Stimulated activated CD4-positive, alpha-beta T cell treated with anti-CD3 and anti-CD28 coated beads, Interleukin-2, amount 100 ng/mL, for 24 hours (primary cell): Measurements from ENCODE around the gene DPY30.
"Not testable (repeated sequence)": the region's sequence is repeated elsewhere in the genome, so short reads cannot be mapped to it uniquely, and the experiment has no call there.

Experiments
- DNase-seq, 2 donors: peaks; one replicate each; pipeline ENCODE4 v3.0.0-alpha.2; 2020

DPY30 gene

DNA sequence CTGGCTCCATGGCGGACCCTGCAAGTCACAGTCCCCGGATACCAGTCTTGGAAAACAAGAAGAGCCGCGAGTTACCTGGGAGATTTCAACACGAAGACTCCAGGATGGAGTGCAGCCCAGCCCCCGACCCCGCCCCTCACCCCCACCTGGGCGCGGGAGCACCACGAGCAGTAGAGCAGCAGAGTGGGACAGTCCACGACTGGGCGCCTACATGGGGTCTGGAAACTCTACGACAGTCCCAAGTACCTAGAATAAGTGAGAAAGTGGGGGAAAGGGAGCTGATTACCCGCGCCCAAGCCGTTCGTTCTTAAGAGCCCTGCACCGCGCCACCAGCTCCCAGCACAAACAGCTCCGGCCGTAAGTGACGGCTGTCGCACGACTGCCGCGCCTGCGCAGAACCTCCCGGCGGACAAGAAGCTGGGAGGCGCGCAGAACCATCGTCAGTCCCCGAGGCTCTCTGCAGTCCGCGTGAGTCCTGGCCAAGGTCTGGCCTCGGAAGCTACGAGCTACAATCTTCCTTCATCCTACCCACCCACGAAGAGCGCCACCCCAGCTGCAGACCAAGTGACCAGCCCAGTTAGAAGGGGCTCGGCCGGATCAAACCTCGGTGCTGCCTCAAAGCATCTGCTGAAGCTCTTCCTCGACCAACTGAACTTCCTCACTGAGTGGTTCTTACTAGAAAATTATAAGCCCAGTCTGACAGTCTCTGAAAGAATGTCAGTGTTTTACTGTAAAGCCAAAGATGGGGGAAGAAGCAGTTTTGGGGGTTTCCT lies at the start of gene DPY30:
Gene DPY30 (minus strand): TSS at position 359 of the 773 bp plus-strand sequence. CDS start 349 bp downstream, at position 10.
- peak; percentile 88 to 92 for DNase-seq

DNA sequence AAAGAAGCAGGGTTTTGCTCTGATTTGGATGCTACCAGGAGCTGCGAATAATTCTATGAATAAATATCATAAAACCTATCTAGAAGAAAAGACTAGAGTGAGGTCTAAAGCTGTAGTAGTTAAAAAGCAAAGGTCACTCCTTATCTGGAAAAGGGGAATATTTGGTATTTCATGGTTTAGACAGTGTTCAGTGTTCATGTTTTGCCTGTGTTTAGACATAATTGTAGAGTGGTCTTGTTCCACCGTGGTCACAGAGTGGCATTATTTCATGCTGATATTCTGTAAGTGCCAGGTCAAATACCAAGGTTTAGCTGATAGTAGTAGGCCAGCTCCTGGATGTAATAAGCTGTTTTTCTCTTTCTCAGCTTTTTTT lies 34.5 kb upstream of the DPY30 start:
- no peak for DNase-seq

DNA sequence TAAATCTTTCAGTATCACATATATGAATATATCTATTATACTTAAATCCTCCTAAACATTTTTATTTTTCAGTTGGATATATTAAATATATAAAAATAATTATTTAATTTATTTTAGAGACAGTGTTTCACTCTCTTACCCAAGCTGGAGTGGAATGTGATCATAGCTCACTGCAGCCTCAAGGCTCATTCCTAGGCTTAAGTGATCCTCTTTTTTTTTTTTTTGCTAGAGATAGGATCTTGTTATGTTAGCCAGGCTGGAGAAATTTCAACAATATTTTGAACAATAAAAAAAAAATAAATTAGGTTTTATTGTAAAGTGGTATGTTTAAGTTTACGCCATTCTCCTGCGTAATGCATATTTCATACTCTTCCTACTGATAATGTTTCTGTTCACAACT lies 27.9 kb upstream of the DPY30 start:
- no peak for DNase-seq

DNA sequence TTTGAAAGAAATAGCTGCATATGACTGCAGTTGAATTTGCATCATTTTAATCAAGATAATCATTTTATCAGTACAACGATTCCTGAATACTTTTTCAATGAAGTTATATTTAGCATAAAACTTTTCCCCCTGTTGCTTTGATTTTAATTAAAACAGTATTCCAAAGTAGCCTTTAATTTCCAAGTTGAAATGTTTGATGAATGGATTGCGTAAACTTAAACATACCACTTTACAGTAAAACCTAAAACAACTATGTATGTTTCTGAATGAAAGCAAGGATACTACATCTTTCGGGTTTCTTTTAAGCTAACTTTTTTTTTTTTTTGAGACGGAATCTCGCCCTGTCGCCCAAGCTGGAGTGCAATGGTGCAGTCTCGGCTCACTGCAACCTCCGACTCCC lies 25.1 kb upstream of the DPY30 start:
- DNase-seq, result no peak

DNA sequence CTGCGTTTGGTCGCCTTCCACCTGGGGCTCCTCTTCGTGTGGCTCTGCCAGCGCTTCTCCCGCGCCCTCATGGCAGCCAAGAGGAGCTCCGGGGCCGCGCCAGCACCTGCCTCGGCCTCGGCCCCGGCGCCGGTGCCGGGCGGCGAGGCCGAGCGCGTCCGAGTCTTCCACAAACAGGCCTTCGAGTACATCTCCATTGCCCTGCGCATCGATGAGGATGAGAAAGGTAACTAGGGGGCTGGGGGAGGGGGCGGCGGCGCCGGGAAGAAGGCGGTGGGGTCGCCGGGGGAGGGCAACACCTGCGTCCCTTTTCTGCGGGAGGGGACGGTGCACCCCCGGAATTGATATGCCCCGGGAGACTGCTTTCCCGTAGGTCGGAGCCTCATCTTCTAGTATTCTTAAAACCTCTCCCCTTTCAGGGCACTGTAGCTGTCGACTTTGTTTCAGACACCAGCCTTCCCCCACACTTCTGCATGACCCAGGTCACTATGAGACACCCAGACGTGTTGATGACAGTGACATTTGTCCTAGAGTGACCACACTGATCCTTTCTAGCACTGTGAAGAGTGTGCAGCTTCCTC lies 24.5 kb upstream of the DPY30 start:
- DNase-seq, result peak in 1 of 2 donors; percentile 28

DNA sequence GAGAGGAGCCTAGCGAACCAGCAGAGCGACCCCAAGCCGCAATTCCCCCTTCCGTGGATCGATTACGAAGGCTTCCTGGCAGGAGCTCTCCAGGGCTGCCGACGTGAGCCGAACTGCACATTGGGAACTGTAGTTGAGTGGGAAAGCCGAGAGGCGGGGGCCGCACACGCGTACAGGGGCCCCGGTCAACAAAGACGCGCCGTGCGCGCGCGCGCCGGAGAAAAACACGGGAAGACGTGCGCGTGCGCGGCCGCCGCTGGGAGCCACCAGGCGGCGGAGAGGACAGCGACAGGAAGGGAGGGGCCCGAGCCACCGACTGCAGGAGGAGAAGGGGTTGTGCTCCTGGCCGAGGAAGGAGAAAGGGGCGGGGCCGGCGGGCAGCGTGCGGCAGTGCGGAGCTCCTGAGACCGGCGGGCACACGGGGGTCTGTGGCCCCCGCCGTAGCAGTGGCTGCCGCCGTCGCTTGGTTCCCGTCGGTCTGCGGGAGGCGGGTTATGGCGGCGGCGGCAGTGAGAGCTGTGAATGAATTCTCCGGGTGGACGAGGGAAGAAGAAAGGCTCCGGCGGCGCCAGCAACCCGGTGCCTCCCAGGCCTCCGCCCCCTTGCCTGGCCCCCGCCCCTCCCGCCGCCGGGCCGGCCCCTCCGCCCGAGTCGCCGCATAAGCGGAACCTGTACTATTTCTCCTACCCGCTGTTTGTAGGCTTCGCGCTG lies 23.9 kb upstream of the DPY30 start, which contains the start of gene SPAST:
Gene SPAST (plus strand): TSS at position 247 of the 711 bp plus-strand sequence. CDS start 276 bp downstream, at position 523.
- peak; percentile 98 for DNase-seq

DNA sequence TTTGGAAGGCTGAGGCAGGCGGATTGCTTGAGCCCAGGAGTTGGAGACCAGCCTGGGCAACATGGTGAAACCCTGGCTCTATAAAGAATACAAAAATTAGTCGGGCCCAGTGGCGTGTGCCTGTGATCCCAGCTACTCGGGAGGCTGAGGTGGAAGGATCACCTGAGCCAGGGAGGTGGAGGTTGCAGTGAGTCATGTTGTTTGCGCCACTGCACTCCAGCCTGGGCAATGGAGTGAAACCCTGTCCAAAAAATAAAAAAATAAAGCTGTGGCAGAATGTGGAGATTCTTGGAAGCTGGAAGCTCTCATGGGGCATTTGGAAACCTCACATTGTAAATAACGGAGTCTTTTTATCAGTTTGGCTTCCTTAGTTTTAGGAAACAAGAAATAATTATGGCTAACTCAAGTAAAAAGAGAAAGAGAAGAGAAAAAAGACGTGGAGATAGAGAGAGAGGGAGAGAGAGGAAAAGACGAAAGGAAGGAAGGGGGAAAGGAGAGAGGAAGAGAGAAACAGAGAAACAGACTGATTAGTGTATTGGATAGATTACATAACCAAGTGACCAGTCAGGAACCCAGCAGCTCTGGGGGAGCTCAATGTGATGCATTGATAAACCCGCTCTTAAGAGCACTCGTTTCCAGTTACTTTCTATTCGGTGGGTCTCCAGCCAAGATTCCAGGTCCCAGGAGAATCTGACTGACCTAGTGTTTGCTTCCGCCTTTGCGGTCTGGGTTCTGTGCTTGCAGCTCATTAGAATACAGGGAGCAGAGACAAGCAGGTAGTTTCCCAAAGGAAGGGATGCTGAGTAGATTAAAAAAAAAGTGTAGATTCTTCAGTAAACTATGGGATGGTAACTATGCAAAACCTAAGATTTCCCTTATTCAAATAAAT lies 22.6 kb upstream of the DPY30 start:
- DNase-seq, result no peak

DNA sequence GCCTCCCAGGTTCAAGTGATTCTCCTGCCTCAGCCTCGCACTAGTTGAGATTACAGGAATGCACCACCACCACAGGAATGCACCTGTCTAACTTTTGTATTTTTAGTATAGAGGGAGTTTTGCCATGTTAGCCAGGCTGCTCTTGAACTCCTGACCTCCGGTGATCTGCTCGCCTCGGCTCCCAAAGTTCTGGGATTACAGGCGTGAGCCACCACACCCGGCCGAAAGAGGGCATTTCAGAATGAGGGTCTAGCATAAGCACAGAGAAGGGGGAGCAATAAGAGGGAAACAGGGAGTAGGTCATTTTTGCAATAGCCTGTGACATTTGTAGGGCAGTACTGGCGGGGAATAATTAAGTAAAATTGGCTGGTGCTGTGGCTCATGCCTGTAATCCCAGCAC lies 21.8 kb upstream of the DPY30 start:
- no peak for DNase-seq

DNA sequence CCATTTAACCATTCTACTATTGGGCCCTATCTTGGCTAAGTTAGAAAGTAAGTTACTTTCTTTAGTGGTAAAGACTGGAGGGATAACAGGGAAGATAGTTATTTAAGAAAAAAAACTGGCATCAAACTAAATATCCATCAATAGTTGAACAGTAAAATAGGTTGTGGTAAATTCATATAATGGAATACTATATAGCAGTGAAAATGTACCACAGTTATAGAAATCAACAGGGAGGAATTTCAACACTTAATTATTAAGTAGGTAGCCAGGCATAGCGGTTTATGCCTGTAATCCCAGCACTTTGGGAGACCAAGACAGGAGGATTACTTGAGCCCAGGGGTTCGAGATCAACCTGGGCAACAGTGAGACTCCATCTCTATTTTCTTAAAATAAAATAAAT lies 20.7 kb upstream of the DPY30 start:
- DNase-seq, result no peak

DNA sequence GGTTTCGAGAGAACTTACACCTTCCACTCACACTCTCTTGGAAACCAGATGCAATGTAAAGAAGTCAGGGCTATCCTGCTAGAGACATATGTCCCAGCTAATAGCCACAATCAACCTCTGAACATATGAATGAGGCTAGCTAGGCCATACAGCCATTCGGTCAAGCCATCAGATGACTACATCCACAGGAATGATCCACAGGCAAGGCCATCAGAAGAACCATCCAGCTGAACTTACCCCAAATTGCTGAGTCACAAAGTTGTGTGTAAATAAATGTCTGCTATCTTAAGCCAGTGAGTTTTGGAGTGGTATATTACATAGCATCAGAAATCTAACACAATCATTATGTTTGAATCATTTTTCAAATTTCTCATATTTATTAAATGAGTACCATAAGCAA lies 18.5 kb upstream of the DPY30 start:
- DNase-seq, result no peak

DNA sequence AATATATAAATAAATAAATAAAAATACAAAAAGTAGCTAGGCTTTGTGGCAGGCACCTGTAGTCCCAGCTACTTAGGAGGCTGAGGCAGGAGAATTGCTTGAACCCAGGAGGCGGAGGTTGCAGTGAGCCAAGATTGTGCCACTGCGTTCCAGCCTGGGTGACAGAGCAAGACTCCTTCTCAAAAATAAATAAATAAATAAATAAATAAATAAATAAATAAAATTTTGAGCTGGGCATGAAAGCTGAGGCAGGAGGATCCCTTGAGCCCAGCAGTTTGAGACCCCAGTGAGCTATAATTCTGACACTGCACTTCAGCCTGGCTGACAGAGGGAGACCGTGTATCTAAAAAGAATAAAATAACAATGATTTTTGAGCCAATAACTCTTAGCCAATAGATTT lies 15.0 kb upstream of the DPY30 start:
- not testable (repeated sequence) for DNase-seq

DNA sequence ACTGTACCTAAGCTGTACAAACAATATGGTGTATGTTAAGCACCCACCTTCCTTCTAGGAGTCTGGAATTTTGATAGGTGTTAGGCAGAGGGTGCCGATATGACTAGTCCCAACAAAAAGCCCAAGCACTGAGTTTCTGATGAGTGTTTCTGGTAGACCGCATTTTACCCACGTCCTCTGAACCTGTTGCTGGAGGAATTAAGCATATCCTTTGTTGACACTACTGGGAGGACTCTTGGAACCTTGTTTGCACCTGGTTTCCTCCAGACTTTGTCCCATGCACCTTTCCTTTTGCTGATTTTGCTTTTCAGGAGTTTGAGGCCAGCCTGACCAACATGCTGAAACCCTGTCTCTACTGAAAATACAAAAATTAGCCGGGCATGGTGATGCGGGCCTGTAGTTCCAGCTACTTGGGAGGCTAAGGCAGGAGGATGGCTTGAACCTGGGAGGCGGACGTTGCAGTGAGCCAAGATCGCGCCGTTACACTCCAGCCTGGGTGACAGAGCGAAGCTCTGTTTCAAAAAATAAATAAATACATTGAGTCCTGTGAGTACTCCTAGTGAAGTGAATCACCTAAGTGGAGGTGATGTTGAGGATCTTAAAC lies 12.3 kb upstream of the DPY30 start:
- DNase-seq, result no peak

DNA sequence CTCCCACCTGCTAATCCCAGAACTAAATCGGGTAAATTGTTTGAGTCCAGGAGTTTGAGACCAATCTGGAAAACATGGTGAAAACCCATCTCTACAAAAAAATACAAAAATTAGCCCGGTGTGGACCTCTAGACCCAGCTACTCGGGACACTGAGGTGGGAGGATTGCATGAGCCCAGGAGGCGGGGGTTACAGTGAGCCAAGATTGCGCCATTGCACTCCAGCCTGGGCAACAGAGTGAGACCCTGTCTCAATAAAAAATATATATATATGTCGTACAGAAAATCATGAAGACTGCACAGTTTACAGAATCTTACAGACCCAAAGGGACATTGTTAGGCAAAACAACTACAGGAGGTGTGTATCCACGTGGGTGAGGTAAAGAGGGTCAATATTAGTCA lies 4.0 kb upstream of the DPY30 start:
- no peak for DNase-seq

DNA sequence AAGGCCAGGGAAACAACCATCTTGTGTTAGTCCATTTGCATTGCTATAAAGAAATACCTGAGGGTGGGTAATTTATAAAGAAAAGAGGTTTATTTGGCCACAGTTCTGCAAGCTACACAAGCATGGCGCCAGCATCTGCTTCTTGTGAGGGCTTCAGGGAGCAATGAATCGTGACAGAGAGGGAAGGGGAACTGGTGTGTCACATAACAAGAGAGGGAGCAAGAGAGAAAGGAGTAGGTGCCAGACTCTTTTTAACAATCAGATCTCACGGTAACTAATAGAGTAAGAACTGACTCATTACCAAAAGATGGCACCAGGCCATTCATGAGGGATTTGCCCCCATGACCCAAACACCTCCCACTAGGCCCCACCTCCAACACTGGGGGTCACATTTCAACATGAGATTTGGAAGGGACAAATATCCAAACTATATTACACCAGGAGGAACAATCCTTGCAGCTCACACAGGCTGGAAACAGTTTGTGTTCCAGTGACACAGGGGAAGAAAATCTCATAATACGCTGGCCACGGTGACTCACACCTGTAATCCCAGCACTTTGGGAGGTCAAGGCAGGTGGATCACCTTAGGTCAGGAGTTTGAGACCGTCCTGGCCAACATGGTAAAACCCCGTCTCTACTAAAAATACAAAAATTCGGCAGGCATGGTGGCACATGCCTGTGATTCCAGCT lies 5.3 kb downstream of the DPY30 start:
- DNase-seq, result not testable (repeated sequence)

DNA sequence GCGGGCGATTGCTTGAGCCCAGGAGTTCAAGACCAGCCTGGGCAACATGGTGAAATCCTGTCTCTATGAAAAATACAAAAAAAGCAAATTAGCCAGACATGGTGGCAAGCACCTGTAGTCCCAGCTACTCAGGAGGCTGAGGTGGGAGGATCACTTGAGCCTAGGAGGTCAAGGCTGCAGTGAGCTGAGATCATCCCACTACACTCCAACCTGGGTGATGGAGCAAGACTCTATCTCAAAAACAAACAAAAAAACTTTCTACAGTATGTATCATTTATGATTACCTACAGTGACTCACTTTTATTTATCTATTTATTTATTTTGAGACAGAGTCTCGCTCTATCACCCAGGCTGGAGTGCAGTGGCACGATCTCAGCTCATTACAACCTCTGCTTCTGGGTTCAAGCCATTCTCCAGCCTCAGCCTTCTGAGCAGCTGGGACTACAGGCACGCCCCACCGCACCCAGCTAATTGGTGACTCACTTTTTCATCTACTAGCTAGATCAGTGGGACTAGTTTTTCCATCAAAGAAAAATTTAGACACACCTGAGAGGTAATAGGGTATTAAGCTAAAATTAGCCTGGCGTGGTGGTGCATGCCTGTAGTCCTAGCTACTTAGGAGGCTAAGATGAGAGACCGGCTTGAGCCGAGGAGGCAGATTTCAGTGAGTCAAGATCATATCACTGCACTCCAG lies 20.7 kb downstream of the DPY30 start:
- not testable (repeated sequence) for DNase-seq

DNA sequence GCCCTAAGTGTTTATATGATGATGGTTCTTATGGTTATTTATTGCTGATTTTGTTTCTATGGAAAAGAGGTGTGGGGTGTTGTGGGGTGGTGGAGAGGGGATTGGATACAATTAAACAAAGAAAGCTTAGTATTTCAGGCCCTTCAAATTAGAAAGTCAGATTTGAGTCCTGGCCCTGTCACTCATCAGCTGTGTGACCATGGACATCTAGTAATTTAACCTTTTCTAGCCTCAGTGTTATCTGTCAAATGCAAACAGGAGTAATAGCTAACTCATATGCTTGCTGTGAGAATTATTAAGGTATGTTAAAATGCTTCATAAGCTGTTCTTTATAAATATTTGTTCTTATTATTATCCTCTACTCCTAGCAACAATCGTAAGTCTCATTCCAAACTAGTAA lies 26.7 kb downstream of the DPY30 start:
- DNase-seq, result no peak

DNA sequence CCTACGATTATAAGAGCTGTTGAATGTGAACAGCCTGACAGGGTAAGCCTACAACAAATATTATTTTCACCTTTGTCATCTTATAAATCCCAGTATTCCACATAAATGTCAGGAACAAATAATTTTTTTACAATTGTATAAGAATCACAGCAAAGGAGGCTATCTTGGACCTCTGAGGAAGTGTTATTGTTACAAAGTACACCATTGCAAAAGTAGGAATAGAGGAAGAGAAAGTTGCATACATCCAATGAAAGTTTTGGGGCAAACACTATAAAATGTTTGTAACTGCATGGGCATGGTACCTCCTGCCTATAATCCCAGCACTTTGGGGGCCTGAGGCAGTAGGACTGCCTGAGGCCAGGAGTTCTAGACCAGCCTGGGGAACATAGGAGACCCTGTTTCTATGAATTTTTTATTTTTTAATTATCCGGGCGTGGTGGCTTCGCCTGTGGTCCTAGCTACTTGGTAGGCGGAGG lies 28.1 kb downstream of the DPY30 start:
- DNase-seq, result no peak

DNA sequence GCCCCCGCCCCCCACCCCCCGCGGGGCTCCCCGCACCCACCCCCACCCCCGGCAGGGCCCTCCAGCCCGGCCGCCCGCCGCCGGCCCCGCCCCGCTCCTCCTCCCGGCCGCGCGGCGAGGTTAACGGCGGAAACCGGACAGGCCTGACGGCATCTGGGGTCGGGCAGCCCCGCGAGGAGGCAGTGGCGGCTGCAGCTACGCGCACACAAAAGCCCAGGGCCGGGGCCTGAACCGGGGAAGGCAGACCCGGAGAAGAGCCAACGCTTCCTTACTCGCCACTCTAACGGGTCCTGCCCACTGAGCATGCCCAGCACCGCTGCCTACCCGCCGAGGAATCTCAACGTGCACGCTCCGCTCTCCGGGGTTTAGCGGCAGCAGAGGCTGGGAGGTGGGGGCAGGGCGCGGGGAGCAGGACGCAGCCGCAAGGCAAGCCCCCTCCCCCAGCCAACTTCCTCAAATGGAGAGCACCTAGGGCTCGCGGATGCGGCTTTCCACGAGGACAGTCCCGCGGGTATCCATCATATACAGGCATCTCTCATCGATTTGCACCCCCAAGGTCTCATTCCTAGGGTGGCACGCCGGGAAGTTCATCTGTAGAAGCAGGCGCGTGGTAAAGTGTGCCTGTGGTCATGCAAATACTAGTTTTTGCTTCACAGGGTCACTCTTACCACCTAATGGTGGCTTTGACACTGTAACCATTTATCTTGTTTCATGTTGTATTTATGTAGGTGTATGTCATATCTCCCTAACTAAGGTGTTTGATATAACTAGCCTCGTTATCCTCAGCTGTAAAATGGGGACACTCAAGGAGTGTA lies 28.7 kb downstream of the DPY30 start, which contains the start of gene MEMO1:
Gene MEMO1 (minus strand): TSS at position 339 of the 815 bp plus-strand sequence. CDS start 761 bp downstream, outside the sequence.
- DNase-seq, result peak; percentile 95

DNA sequence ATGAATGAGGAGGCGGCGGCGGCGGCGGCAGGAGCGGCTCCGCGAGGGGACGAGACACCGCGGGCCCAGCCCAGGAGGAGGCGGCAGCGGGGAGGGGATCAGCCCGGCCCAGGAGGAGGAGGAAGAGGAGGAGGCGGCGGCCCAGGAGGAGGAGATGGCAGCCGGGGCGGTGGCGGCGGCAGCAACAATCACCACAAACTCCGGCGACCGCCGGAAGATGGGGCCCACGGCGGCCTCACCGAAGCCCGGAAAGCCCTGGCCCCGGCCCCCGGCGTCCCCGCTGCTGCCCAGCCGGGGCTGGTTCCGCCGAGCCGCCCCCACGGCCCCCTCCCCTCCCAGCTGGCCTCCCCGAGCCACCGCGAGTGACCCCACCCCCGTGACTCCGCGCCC lies 29.3 kb downstream of the DPY30 start:
- peak; percentile 64 to 70 for DNase-seq
